Measurements from ENCODE around the gene RRN3.
"Not testable (repeated sequence)": the region's sequence is repeated elsewhere in the genome, so short reads cannot be mapped to it uniquely, and the experiment has no call there.

RRN3 gene

GRCh38 chr16:15093955-15094827 is at the start of gene RRN3:
TSS of gene RRN3 (minus strand) at chr16:15094272. CDS start at chr16:15094233, 39 bp downstream.
- DNase-seq, result peak; percentile 88

GRCh38 chr16:15143601-15144091 is 49.6 kb upstream of the RRN3 start:
- not testable (repeated sequence) for DNase-seq

GRCh38 chr16:15142891-15143600 is 49.0 kb upstream of the RRN3 start:
- DNase-seq, result not testable (repeated sequence)

GRCh38 chr16:15142107-15142890 is 48.2 kb upstream of the RRN3 start:
- not testable (repeated sequence) for DNase-seq

GRCh38 chr16:15141586-15141985 is 47.5 kb upstream of the RRN3 start:
- no peak for DNase-seq

GRCh38 chr16:15140444-15141365 is 46.6 kb upstream of the RRN3 start:
- DNase-seq, result not testable (repeated sequence)

- DNase-seq, result not testable (repeated sequence)
Measured at GRCh38 chr16:15137514-15137913, 43.4 kb upstream of the RRN3 start.

GRCh38 chr16:15135483-15136360 is 41.6 kb upstream of the RRN3 start:
- DNase-seq, result not testable (repeated sequence)

GRCh38 chr16:15134752-15135482 is 40.8 kb upstream of the RRN3 start:
- not testable (repeated sequence) for DNase-seq

- not testable (repeated sequence) for DNase-seq
Measured at GRCh38 chr16:15133554-15133953, 39.5 kb upstream of the RRN3 start.

GRCh38 chr16:15132719-15133428 is 38.8 kb upstream of the RRN3 start:
- not testable (repeated sequence) for DNase-seq

GRCh38 chr16:15130943-15131700 is 37.0 kb upstream of the RRN3 start:
- not testable (repeated sequence) for DNase-seq

- DNase-seq, result not testable (repeated sequence)
Measured at GRCh38 chr16:15130256-15130932, 36.3 kb upstream of the RRN3 start.

GRCh38 chr16:15127641-15128425 is 33.8 kb upstream of the RRN3 start:
- DNase-seq, result not testable (repeated sequence)

GRCh38 chr16:15100372-15100987 is 6.4 kb upstream of the RRN3 start:
- DNase-seq, result not testable (repeated sequence)

GRCh38 chr16:15099366-15099909 is 5.4 kb upstream of the RRN3 start:
- not testable (repeated sequence) for DNase-seq
